GM12875 (cell line): ENCODE data around the gene ARL2BP.

ENCODE experiments used
- H3K4me3 ChIP-seq: one replicate; pipeline ENCODE4 v1.5.1; 2011; ENCODE audit warnings: low read depth, low read length, control low read depth
- CTCF ChIP-seq: IDR thresholded peaks from 2 replicates; pipeline ENCODE4 v1.5.1; 2011; ENCODE audit warnings: low read depth, mild to moderate bottlenecking, control low read depth, inconsistent platforms, low read length, moderate library complexity, borderline replicate concordance; ENCODE audit not compliant: insufficient read depth

The ARL2BP gene

DNA sequence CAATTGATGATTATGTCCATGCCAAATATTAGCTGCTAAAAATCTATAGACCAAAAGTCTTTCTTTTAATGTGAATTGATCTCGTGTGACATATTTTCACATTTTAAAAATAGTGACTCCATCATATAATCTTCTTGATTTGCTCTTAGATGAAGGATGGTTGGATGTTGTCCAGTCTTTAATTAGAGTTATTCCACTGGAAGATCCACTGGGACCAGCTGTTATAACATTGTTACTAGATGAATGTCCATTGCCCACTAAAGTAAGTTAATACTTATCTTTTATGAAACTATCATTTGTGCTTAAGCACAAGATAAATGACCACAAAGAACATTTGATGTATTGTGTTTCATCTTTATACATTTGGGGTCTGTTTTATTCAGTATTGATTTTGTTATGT, 36.1 kb upstream of the ARL2BP start:
- no peak for TF ChIP-seq CTCF
- no peak overlapping the region for H3K4me3 ChIP-seq

GRCh38 chr16:57209780-57210179, 35.3 kb upstream of the ARL2BP start:
- no peak for TF ChIP-seq CTCF

DNA sequence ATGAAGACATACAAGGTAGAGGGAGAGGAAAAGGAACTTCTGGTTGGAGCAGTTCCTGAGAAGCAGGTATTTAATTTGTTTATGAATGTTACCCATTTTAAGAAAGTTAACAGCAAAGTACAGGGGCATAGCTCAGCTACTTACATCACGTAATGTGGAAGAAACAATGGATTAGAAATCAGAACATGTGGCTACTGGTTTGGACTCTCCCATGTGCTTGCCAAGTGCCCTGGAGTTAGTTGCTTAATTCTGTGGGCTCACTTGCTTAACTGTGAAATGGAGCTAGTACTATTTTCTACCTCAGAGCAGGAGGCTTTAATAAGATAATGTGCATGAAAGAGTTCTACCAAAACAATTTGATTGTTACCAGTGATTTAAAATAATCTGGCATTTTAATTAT, 31.6 kb upstream of the ARL2BP start:
- H3K4me3 ChIP-seq, result no peak overlapping the region
- TF ChIP-seq CTCF, result no peak

More at GRCh38 chr16:57209780-57210179, 35.3 kb upstream of the ARL2BP start:
- no peak overlapping the region for H3K4me3 ChIP-seq

GRCh38 chr16:57216968-57217367, 28.1 kb upstream of the ARL2BP start:
- no peak for TF ChIP-seq CTCF
- H3K4me3 ChIP-seq, result no peak overlapping the region

GRCh38 chr16:57223057-57223456, 22.0 kb upstream of the ARL2BP start:
- no peak overlapping the region for H3K4me3 ChIP-seq
- no peak for TF ChIP-seq CTCF

DNA sequence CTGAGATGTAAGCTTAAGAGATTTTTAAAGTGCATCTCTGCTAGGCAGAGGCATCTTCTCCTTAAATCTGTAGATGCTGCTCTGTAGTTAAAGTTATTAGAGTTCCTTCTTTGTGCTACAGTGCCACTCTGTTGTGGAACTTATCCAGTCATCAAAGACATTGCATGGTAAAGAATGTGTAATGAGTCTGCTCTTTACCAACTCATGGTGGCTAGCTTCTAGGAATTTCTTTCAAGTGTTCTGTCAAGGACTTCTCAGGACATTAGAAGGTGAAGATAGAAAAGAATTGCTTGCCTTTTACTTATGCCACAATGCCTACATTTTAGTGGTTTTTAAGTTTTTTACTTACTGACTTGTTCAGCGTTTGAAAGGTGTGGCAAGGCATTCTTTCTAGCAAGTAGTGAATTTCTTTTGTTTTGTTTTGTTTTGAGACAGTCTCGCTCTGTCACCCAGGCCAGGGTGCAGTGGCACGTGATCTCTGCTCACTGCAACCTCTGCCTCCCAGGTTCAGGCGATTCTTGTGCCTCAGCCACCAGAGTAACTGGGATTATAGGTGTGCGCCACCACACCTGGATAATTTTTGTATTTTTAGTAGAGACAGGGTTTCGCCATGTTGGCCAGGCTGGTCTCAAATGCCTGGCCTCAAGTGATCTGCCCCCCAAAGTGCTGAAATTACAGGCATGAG, 20.3 kb upstream of the ARL2BP start:
- no peak for TF ChIP-seq CTCF
- H3K4me3 ChIP-seq, result no peak overlapping the region

DNA sequence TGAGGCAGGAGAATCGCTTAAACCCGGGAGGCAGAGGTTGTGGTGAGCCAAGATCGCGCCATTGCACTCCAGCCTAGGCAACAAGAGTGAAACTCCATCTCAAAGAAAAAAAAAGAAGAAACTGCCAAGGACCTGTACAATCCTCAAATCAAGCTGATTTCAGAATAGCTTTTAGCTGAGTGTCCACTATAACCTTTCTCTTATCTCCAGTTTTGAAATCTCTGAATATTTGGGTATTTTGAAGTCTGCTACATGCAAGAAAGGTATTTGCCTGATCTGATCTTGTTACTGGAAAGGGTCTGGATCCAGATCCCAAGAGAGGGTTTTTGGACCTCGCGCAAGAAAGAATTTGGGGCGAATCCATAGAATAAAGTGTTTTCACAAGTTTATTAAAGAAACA, 19.1 kb upstream of the ARL2BP start:
- H3K4me3 ChIP-seq, result no peak overlapping the region
- TF ChIP-seq CTCF, result no peak
